Esophagus muscularis mucosa (tissue), 3 donors: Measurements from ENCODE around the gene TRDMT1.

ENCODE experiments used
- CTCF ChIP-seq, 3 experiments: fragments of 200-600 bp in 2 of 3; fragments of 450-650 bp in 1 of 3; sonication (generic) in 2 of 3; IDR thresholded peaks; one replicate each; pipeline ENCODE4 v1.5.1; 2017 to 2019; ENCODE audit warnings: antibody characterized with exemption in 3 of 3, mild to moderate bottlenecking in 2 of 3, moderate library complexity in 1 of 3
- POLR2AphosphoS5 ChIP-seq, 2 donors: sonication (generic); formaldehyde crosslinking; IDR thresholded peaks; one replicate each; pipeline ENCODE4 v1.6.1; 2017; ENCODE audit warnings: antibody characterized with exemption in 2 of 2

- TF ChIP-seq CTCF (IDR thresholded peaks at IDR 0.05) (no peak), POLR2AphosphoS5 (IDR thresholded peaks at IDR 0.05) (no peak)
These were observed 28.2 kb upstream of the TRDMT1 start for GRCh38 chr10:17229717-17229966.
